ENCODE measurements around the gene TM4SF4. TPM values are rescaled to one million over a fixed set of nuclear protein-coding genes. Genes with fewer than 3 reads are reported as not detected.

The TM4SF4 gene
- total and polyA plus RNA-seq, 2 donors (not counting 1 experiment from before 2014, with no cell fraction given) = 1.7 TPM

DNA sequence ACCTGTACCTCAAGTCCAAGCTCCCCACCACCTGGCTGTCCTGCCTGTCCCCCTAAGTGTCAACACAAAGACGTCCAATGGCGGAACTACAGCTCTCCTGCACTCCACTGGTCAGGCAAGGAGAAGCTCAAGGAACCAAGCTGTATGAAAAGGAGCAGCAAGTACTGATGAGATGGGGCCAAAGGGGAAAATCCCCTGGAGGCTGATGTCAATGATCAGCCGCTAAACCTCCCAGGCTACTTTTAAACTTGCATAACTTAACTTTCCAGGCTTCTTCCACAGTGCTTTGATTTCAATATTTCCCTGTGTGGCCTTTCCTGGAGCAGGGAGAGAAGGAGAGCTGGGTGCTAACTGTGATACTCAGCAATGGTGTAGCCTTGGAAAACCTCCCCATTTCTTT is 35.0 kb downstream of the TM4SF4 start:
- no peaks in the 10 kb centered on the region for H3K36me3 ChIP-seq (ENCODE audit: control insufficient read depth, insufficient read depth, low read length)
- H4K20me1 ChIP-seq (ENCODE audit: control insufficient read depth, extremely low read depth, insufficient read depth, low read length) = no peaks in the 10 kb centered on the region
- DNase-seq (ENCODE audit: low read depth in 2 of 2) = no peak
- H2AFZ ChIP-seq (ENCODE audit: low read length) = no peak overlapping the region
- no peaks in the 10 kb centered on the region for H3K9me3 ChIP-seq (ENCODE audit: control insufficient read depth, insufficient read depth, low read depth, low read length)
- H3K4me1 ChIP-seq (ENCODE audit: control insufficient read depth, extremely low read depth, insufficient read depth, low read length) = peaks cover 12% of the 10 kb centered on the region
- no peak for TF ChIP-seq EZH2 (IDR thresholded peaks at IDR 0.05; ENCODE audit: low read length, missing control alignments)
- TF ChIP-seq, protein P1, sequence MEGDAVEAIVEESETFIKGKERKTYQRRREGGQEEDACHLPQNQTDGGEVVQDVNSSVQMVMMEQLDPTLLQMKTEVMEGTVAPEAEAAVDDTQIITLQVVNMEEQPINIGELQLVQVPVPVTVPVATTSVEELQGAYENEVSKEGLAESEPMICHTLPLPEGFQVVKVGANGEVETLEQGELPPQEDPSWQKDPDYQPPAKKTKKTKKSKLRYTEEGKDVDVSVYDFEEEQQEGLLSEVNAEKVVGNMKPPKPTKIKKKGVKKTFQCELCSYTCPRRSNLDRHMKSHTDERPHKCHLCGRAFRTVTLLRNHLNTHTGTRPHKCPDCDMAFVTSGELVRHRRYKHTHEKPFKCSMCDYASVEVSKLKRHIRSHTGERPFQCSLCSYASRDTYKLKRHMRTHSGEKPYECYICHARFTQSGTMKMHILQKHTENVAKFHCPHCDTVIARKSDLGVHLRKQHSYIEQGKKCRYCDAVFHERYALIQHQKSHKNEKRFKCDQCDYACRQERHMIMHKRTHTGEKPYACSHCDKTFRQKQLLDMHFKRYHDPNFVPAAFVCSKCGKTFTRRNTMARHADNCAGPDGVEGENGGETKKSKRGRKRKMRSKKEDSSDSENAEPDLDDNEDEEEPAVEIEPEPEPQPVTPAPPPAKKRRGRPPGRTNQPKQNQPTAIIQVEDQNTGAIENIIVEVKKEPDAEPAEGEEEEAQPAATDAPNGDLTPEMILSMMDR (conservative IDR thresholded peaks at IDR 0.05 in 1 of 2, IDR thresholded peaks at IDR 0.05 in 1 of 2; ENCODE audit: low read depth in 1 of 2, low read length in 2 of 2) = no peak
- H3K9ac ChIP-seq (ENCODE audit: insufficient read depth, low read length) = no peak overlapping the region
- no peak overlapping the region for H3K4me3 ChIP-seq (replicated peaks in 1 of 4; ENCODE audit: control extremely low read depth in 1 of 4, insufficient read depth in 1 of 4, low read depth in 3 of 4, low read length in 4 of 4)
- H3K4me2 ChIP-seq (ENCODE audit: extremely low read depth, insufficient read depth, low read length) = no peak overlapping the region
- H3K79me2 ChIP-seq (ENCODE audit: control insufficient read depth, insufficient read depth, low read length) = no peaks in the 10 kb centered on the region
- no peaks in the 10 kb centered on the region for H3K27me3 ChIP-seq (ENCODE audit: control insufficient read depth, insufficient read depth, low read length)
- H3K27ac ChIP-seq (ENCODE audit: insufficient read depth, low read length) = no peak overlapping the region

DNA sequence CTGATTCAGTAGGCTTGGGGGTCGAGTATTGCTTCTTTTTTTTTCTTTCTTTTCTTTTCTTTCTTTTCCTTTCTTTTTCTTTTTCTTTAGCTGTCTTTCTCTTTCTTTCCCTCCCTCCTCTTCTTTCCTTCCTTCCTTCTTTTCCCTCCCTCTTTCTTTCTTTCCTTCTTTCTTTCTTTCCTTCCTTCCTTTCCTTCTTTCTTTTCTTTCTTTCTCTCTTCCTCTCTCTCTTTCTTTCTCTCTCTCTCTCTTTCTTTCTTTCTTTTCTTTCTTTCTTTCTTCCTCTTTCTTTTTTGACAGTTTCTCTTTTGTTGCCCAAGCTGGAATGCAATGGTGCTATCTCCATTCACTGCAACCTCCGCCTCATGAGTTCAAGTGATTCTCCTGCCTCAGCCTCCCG is 36.0 kb downstream of the TM4SF4 start:
- H3K27me3 ChIP-seq (ENCODE audit: control insufficient read depth, insufficient read depth, low read length) = no peaks in the 10 kb centered on the region
- H3K4me2 ChIP-seq (ENCODE audit: extremely low read depth, insufficient read depth, low read length) = no peak overlapping the region
- peaks cover 12% of the 10 kb centered on the region for H3K4me1 ChIP-seq (ENCODE audit: control insufficient read depth, extremely low read depth, insufficient read depth, low read length)
- H3K36me3 ChIP-seq (ENCODE audit: control insufficient read depth, insufficient read depth, low read length) = no peaks in the 10 kb centered on the region
- no peak overlapping the region for H2AFZ ChIP-seq (ENCODE audit: low read length)
- H3K79me2 ChIP-seq (ENCODE audit: control insufficient read depth, insufficient read depth, low read length) = no peaks in the 10 kb centered on the region
- TF ChIP-seq EZH2 (IDR thresholded peaks at IDR 0.05; ENCODE audit: low read length, missing control alignments) = no peak
- TF ChIP-seq, protein P1 (conservative IDR thresholded peaks at IDR 0.05 in 1 of 2, IDR thresholded peaks at IDR 0.05 in 1 of 2; ENCODE audit: low read depth in 1 of 2, low read length in 2 of 2) = no peak
- H3K9me3 ChIP-seq (ENCODE audit: control insufficient read depth, insufficient read depth, low read depth, low read length) = no peaks in the 10 kb centered on the region
- H3K4me3 ChIP-seq (replicated peaks in 1 of 4; ENCODE audit: control extremely low read depth in 1 of 4, insufficient read depth in 1 of 4, low read depth in 3 of 4, low read length in 4 of 4) = no peak overlapping the region
- H4K20me1 ChIP-seq (ENCODE audit: control insufficient read depth, extremely low read depth, insufficient read depth, low read length) = no peaks in the 10 kb centered on the region
- H3K27ac ChIP-seq (ENCODE audit: insufficient read depth, low read length) = no peak overlapping the region
- no peak for DNase-seq (ENCODE audit: low read depth in 2 of 2)
- H3K9ac ChIP-seq (ENCODE audit: insufficient read depth, low read length) = no peak overlapping the region

DNA sequence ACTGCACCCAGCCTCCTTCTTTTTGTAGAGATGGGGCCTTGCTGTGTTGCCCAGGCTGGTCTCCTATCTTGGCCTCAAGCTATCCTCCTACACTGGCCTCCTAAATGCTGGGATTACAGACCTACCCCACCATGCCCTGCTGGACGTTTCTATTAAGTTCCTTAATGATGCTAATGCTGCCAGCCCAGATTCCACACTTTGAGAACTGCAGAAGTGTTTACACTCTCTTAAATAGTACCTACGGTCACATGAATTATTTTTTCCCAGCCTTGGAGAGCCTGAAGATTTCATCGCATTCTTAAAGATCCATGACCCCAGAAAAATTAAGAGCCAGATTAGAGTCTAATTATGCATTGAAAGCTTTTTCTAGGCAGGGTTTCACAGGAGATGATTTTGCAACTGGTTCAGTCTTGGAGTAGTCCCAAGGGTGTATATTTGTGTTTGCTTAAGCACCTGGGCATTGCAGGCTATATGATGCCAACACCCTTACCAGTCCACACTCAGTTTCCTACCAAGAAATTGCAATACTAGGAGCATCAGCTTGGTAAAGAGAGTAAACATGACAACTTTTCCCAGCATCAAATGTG is 36.6 kb downstream of the TM4SF4 start:
- no peak overlapping the region for H3K9ac ChIP-seq (ENCODE audit: insufficient read depth, low read length)
- no peak overlapping the region for H3K27ac ChIP-seq (ENCODE audit: insufficient read depth, low read length)
- no peaks in the 10 kb centered on the region for H4K20me1 ChIP-seq (ENCODE audit: control insufficient read depth, extremely low read depth, insufficient read depth, low read length)
- H3K9me3 ChIP-seq (ENCODE audit: control insufficient read depth, insufficient read depth, low read depth, low read length) = no peaks in the 10 kb centered on the region
- TF ChIP-seq EZH2 (IDR thresholded peaks at IDR 0.05; ENCODE audit: low read length, missing control alignments) = no peak
- TF ChIP-seq, protein P1 (conservative IDR thresholded peaks at IDR 0.05 in 1 of 2, IDR thresholded peaks at IDR 0.05 in 1 of 2; ENCODE audit: low read depth in 1 of 2, low read length in 2 of 2) = no peak
- H3K4me2 ChIP-seq (ENCODE audit: extremely low read depth, insufficient read depth, low read length) = no peak overlapping the region
- H3K79me2 ChIP-seq (ENCODE audit: control insufficient read depth, insufficient read depth, low read length) = no peaks in the 10 kb centered on the region
- H3K36me3 ChIP-seq (ENCODE audit: control insufficient read depth, insufficient read depth, low read length) = no peaks in the 10 kb centered on the region
- peaks cover 12% of the 10 kb centered on the region for H3K4me1 ChIP-seq (ENCODE audit: control insufficient read depth, extremely low read depth, insufficient read depth, low read length)
- H2AFZ ChIP-seq (ENCODE audit: low read length) = no peak overlapping the region
- H3K4me3 ChIP-seq (replicated peaks in 1 of 4; ENCODE audit: control extremely low read depth in 1 of 4, insufficient read depth in 1 of 4, low read depth in 3 of 4, low read length in 4 of 4) = no peak overlapping the region
- DNase-seq (ENCODE audit: low read depth in 2 of 2) = no peak
- no peaks in the 10 kb centered on the region for H3K27me3 ChIP-seq (ENCODE audit: control insufficient read depth, insufficient read depth, low read length)
